Naive thymus-derived CD4-positive, alpha-beta T cell (primary cell): ENCODE data around the gene RAB26. TPM values are rescaled to one million over a fixed set of nuclear protein-coding genes. Genes with fewer than 3 reads are reported as not detected.
"Not testable (repeated sequence)": the region's sequence is repeated elsewhere in the genome, so short reads cannot be mapped to it uniquely, and the experiment has no call there.

Source experiments
- ATAC-seq: fragments of 150-1000 bp; cut with Tn5 transposase; 2 replicates; pipeline ENCODE4 v1.10.0; 2021; ENCODE audit warnings: mild to moderate bottlenecking, moderate library complexity
- CTCF ChIA-PET: fragments of 350-600 bp; sonication (Branson Sonifier 250); formaldehyde crosslinking; loops from one replicate; lab custom pipeline; 2021; ENCODE audit warnings: antibody characterized with exemption; lab: Charles Lee
- POLR2A ChIA-PET: fragments of 350-600 bp; sonication (Branson Sonifier 250); formaldehyde crosslinking; loops from one replicate; lab custom pipeline; 2021; ENCODE audit warnings: antibody characterized with exemption, inconsistent platforms; lab: Charles Lee
- DNase-seq, 9 donors: peaks; one replicate each; pipeline versions ENCODE4 v3.0.0 to v3.0.0-alpha.2; 2020 to 2022; ENCODE audit warnings: mixed read lengths in 1 of 9
- H3K27ac ChIP-seq: one replicate; pipeline ENCODE4 v1.7.0; 2013; ENCODE audit warnings: mild to moderate bottlenecking, low read depth, low read length, moderate library complexity
- H3K27me3 ChIP-seq, 2 donors: one replicate each; pipeline ENCODE4 v1.7.0; 2013; ENCODE audit warnings: low read length in 2 of 2, mild to moderate bottlenecking in 2 of 2, moderate library complexity in 2 of 2; ENCODE audit not compliant: control insufficient read depth in 2 of 2, insufficient read depth in 2 of 2
- H3K36me3 ChIP-seq, 3 experiments: 1 replicate in 2 of 3; 2 replicates in 1 of 3; pipeline ENCODE4 v1.7.0; 2013; ENCODE audit warnings: low read length in 3 of 3, mild to moderate bottlenecking in 3 of 3, moderate library complexity in 1 of 3; ENCODE audit not compliant: insufficient read depth in 3 of 3, control insufficient read depth in 2 of 3
- H3K4me1 ChIP-seq, 2 donors: one replicate each; pipeline ENCODE4 v1.7.0; 2013; ENCODE audit warnings: low read length in 2 of 2, mild to moderate bottlenecking in 2 of 2, moderate library complexity in 1 of 2; ENCODE audit not compliant: control insufficient read depth in 2 of 2, insufficient read depth in 2 of 2
- H3K4me3 ChIP-seq: 2 replicates; pipeline ENCODE4 v1.7.0; 2013; ENCODE audit warnings: mild to moderate bottlenecking, low read length
- H3K9me3 ChIP-seq, 3 experiments: 1 replicate in 2 of 3; 2 replicates in 1 of 3; pipeline ENCODE4 v1.7.0; 2013; ENCODE audit warnings: low read length in 3 of 3; ENCODE audit not compliant: control insufficient read depth in 2 of 3
- H3K27ac Mint-ChIP-seq, 9 donors: one replicate each; pipeline ENCODE4 v1.8.0; 2020 to 2022; ENCODE audit warnings: mixed read lengths in 9 of 9, mild to moderate bottlenecking in 8 of 9, moderate library complexity in 5 of 9, inconsistent platforms in 2 of 9
- H3K27me3 Mint-ChIP-seq, 5 donors: one replicate each; pipeline ENCODE4 v1.8.0; 2021 to 2022; ENCODE audit warnings: mixed read lengths in 5 of 5, mild to moderate bottlenecking in 1 of 5
- H3K36me3 Mint-ChIP-seq, 5 donors: one replicate each; pipeline ENCODE4 v1.8.0; 2020 to 2022; ENCODE audit warnings: mixed read lengths in 5 of 5, mild to moderate bottlenecking in 3 of 5, inconsistent platforms in 1 of 5
- H3K4me1 Mint-ChIP-seq, 7 donors: one replicate each; pipeline ENCODE4 v1.8.0; 2020 to 2022; ENCODE audit warnings: mixed read lengths in 7 of 7, mild to moderate bottlenecking in 3 of 7, inconsistent platforms in 1 of 7
- H3K4me3 Mint-ChIP-seq, 10 donors: one replicate each; pipeline ENCODE4 v1.8.0; 2020 to 2022; ENCODE audit warnings: mild to moderate bottlenecking in 10 of 10, mixed read lengths in 10 of 10, moderate library complexity in 6 of 10, inconsistent platforms in 2 of 10
- H3K9me3 Mint-ChIP-seq, 11 donors: one replicate each; pipeline ENCODE4 v1.8.0; 2020 to 2022; ENCODE audit warnings: mixed read lengths in 11 of 11, mild to moderate bottlenecking in 4 of 11, inconsistent platforms in 1 of 11, moderate library complexity in 1 of 11
- intact Hi-C, 2 donors: fragments of 100-400 bp; cut with micrococcal nuclease; formaldehyde crosslinking; loops; one replicate each; pipeline ENCODE4 v1.15.1; 2023
- polyA plus RNA-seq, 2 donors: library from polyadenylated mRNA; unstranded; fragments of 300-500 nt; fragmentation: Illumina TruSeq; gene quantifications; one replicate each; pipeline ENCODE4 v1.2.3, GENCODE V29; 2021
- total RNA-seq, 6 experiments: library from RNA in 5 of 6; stranded (reverse) in 5 of 6; gene quantifications; 1 replicate in 5 of 6; 2 replicates in 1 of 6; pipeline ENCODE4 v1.2.3 and lab custom pipeline; 2021 to 2026

The RAB26 gene
- total and polyA plus RNA-seq, 7 experiments from 2014 or later, result 0.29 to 0.86 (median 0.66) TPM; not detected in 4

DNA sequence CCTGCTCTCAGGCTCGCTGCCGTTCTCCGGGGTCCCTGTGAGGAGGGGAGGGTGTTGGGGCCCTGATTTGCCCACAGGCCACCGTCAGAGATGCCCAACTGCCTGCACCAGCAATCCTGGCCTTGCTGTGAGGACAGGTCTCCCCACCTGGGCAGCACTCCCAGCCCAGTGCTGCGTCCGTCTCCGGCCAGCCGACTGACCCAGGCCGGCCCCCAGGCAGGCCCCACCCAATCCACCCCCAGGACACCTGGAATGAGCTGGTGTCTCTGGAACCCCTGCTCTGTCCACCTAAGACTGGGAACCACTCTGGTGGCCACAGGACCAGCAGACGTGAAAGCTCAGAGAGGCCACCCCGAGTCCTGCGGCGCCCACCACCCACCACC, 32.8 kb upstream of the RAB26 start:
- H3K27ac Mint-ChIP-seq, result no peak overlapping the region
- peaks cover 0 to 5% (median 4%) of the 10 kb centered on the region in 7 donors for H3K4me1 Mint-ChIP-seq
- ATAC-seq, result no peak
- H3K4me3 ChIP-seq, result no peak overlapping the region
- intact Hi-C loops, result no loop called here
- H3K27ac ChIP-seq, result no peak overlapping the region
- ChIA-PET POLR2A (no interaction called here), CTCF (no interaction called here)
- no peaks in the 10 kb centered on the region for H3K27me3 Mint-ChIP-seq
- no peaks in the 10 kb centered on the region for H3K27me3 ChIP-seq
- H3K9me3 ChIP-seq, result no peaks in the 10 kb centered on the region
- H3K36me3 Mint-ChIP-seq, result no peaks in the 10 kb centered on the region
- DNase-seq, result no peak
- H3K9me3 Mint-ChIP-seq, result no peaks in the 10 kb centered on the region
- no peaks in the 10 kb centered on the region for H3K4me1 ChIP-seq
- no peak overlapping the region for H3K4me3 Mint-ChIP-seq
- peaks cover 0 to 25% (median 0%) of the 10 kb centered on the region in 3 experiments for H3K36me3 ChIP-seq

DNA sequence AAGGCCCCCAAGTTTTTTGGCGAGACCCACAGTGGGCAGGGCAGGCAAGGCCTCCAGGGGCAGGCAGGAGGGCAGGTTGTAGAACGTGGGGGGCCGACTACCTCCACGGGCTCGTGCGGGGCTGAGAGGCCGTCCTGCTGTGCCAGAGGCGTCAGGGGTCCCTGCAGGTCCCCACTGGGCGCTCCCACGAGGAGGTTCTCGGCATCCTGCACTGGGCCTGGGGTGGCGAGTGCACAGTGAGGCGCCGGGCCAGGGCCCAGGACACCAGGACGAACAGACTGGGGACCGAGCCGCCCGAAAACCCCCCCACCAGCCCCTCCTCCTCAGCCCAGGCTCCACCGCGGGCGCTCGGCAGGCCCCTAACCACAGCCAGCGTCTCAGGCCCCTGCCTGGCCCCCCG, 32.0 kb upstream of the RAB26 start:
- H3K27ac ChIP-seq, CTCF ChIA-PET, POLR2A ChIA-PET, H3K9me3 Mint-ChIP-seq, H3K27me3 Mint-ChIP-seq, H3K4me3 Mint-ChIP-seq, ATAC-seq, H3K9me3 ChIP-seq, H3K4me1 ChIP-seq, H3K27me3 ChIP-seq, H3K27ac Mint-ChIP-seq, H3K36me3 Mint-ChIP-seq, H3K4me3 ChIP-seq, DNase-seq, intact Hi-C loops: not testable (repeated sequence)
- H3K36me3 ChIP-seq, result peaks cover 0 to 17% (median 0%) of the 10 kb centered on the region in 3 experiments
- H3K4me1 Mint-ChIP-seq, result peaks cover 0 to 12% (median 9%) of the 10 kb centered on the region in 7 donors

DNA sequence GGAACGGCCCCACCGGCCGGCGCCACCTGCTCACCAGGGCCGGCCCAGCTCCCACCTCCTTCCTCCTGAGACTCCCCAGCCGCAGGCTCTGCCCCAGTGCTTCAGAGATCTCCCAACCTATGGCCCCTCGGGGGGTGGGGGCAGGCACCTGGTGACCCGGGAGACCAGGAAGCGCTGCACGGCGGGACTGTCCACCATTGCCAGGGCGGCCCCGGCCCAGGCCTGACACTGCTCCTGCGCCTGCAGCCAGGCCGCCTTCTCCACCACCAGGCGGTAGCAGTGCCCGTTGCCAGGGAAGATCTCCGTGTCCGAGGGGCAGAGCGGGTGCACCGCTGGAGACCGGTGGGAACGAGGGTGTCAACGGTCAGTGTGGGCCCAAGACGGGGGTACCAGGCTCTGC, 31.1 kb upstream of the RAB26 start:
- ATAC-seq, H3K9me3 Mint-ChIP-seq, H3K4me3 Mint-ChIP-seq, intact Hi-C loops, H3K27ac Mint-ChIP-seq, H3K27me3 ChIP-seq, POLR2A ChIA-PET, H3K9me3 ChIP-seq, CTCF ChIA-PET, H3K27me3 Mint-ChIP-seq, DNase-seq, H3K4me1 ChIP-seq, H3K4me3 ChIP-seq, H3K36me3 Mint-ChIP-seq, H3K27ac ChIP-seq: not testable (repeated sequence)
- H3K4me1 Mint-ChIP-seq, result peaks cover 0 to 14% (median 9%) of the 10 kb centered on the region in 7 donors
- peaks cover 0 to 13% (median 0%) of the 10 kb centered on the region in 3 experiments for H3K36me3 ChIP-seq

DNA sequence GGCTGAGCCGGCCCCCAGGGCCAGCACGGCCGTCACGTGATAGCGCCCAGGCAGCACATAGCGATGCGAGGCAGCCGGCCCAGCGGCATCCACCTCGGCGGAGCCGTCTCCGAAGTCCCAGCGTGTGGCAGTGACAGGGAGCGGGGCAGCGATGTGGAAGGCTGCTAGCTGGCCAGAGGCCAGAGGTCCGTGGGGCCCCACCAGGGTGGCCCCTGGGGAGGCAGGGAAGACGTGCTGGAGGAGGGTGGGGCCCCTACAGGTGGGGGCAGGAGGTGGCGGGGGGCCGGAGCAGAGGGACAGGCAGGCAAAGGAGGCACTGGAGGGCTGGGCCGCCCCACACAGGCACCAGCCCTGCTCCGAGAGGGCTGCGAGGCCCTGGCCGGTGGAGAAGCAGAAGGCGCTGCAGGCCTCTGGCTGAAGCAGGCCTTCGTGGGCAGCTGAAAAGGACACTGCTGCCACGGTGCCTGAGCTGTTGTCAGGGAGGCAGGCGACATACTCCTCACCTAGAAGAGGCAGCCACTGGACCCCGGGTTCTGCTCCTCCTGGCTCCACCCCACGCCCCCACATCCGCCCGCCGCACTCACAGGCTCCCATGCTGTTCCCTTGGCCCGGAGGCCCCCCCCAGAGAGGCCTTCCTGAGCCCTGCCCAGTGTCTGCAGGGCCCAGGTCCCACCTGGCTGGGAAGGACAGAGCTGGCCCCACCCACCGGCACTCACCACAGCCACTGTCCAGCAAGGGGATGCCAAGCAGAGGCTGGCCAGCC, 30.3 kb upstream of the RAB26 start:
- H3K27ac Mint-ChIP-seq, POLR2A ChIA-PET, H3K27me3 ChIP-seq, ATAC-seq, H3K9me3 Mint-ChIP-seq, H3K36me3 ChIP-seq, H3K4me3 Mint-ChIP-seq, CTCF ChIA-PET, intact Hi-C loops, H3K27ac ChIP-seq, H3K4me1 ChIP-seq, H3K9me3 ChIP-seq, DNase-seq, H3K27me3 Mint-ChIP-seq, H3K4me3 ChIP-seq, H3K36me3 Mint-ChIP-seq: not testable (repeated sequence)
- H3K4me1 Mint-ChIP-seq, result peaks cover 0 to 14% (median 9%) of the 10 kb centered on the region in 7 donors

DNA sequence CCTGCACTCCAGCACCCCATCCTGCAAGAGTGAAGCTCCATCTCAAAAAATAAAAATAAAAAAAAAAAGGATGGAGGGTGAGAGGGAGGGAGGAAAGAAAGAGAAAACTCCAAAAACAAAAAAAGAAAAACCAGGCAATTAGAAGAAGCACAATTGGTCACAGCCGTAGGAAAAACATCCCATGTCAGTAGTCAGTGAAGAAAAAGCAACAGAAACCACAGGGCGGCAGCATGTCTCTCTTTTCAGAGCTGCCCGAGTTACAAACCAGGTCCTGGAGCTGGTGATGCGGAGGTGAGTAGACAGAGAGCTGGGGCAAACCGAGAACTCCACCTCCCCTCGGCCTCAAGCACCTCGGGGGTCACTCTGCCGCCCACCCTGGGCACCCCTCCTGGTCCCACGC, 27.1 kb upstream of the RAB26 start:
- CTCF ChIA-PET, result interaction anchor here (0.6 to 1.5 kb wide), 3 partner anchors 19 to 554 kb away, joined by 3 to 12 read pairs (median 3); no protein-coding TSS in a partner anchor
- H3K9me3 Mint-ChIP-seq, H3K9me3 ChIP-seq, H3K27ac ChIP-seq, H3K36me3 Mint-ChIP-seq, H3K4me1 ChIP-seq, H3K4me3 ChIP-seq, H3K27me3 Mint-ChIP-seq, H3K27me3 ChIP-seq, H3K36me3 ChIP-seq: not testable (repeated sequence)
- ATAC-seq, result peak; percentile 64
- H3K4me3 Mint-ChIP-seq, result peak overlapping the region in 1 of 10 donors; percentile 47
- H3K27ac Mint-ChIP-seq, result peak overlapping the region in 1 of 9 donors; percentile 38
- POLR2A ChIA-PET, result interaction anchor here (0.8 kb wide), 1 partner anchor 34 kb away, joined by 4 read pairs; no protein-coding TSS in a partner anchor
- intact Hi-C loops, result loop anchor here (1.0 kb wide), 1 partner anchor 19 kb away; no protein-coding TSS in a partner anchor
- peak in 5 of 9 donors; percentile 22 to 34 (median 29) for DNase-seq
- H3K4me1 Mint-ChIP-seq, result peaks cover 0 to 25% (median 16%) of the 10 kb centered on the region in 7 donors

DNA sequence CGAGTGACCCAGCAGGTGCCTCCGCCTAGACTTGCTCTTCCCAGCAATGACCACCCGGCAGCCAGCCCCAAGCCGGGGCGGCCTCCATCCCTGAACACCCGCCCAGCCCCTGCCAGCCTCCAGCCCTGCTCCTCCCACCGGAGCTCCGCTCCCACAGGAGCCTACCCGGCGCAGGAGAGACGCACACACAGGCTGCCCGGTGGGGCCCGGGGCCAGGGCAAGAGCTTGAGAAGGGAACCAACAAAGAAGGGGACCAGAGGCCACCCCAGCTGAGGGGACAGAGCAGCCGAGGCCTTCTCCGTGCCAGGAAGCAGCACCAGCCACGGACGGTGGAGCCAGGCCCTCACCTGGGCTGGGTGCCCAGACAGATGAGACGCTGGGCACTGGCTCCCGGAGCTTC, 26.6 kb upstream of the RAB26 start:
- Histone ChIP-seq H3K4me3 (no peak overlapping the region), H3K4me1 (no peaks in the 10 kb centered on the region), H3K36me3 (no peaks in the 10 kb centered on the region), H3K27me3 (no peaks in the 10 kb centered on the region), H3K9me3 (no peaks in the 10 kb centered on the region), H3K27ac (no peak overlapping the region)
- Mint-ChIP-seq H3K9me3 (no peaks in the 10 kb centered on the region), H3K27ac (no peak overlapping the region), H3K4me1 (peaks cover 0 to 28% (median 16%) of the 10 kb centered on the region in 7 donors), H3K4me3 (no peak overlapping the region), H3K36me3 (no peaks in the 10 kb centered on the region), H3K27me3 (no peaks in the 10 kb centered on the region)
- ChIA-PET CTCF (interaction anchor here (0.6 to 1.5 kb wide), 2 partner anchors 19 to 334 kb away, joined by 3 to 12 read pairs; no protein-coding TSS in a partner anchor), POLR2A (interaction anchor here (0.8 kb wide), 1 partner anchor 33 kb away, joined by 4 read pairs; no protein-coding TSS in a partner anchor)
- no peak for DNase-seq
- ATAC-seq, result peak; percentile 14
- intact Hi-C loops, result loop anchor here (1.0 kb wide), 1 partner anchor 18 kb away; no protein-coding TSS in a partner anchor
